Measurements from ENCODE around the gene SPRYD3.

Gene SPRYD3

GRCh38 chr12:53044896-53045695 lies 34.1 kb downstream of the SPRYD3 start:
- H3K4me3 ChIP-seq (ENCODE audit: low read depth, low read length) = no peak overlapping the region
- peaks cover 23% of the 10 kb centered on the region for H3K4me1 ChIP-seq
- peaks cover 13% of the 10 kb centered on the region for H3K36me3 ChIP-seq
- no peak for TF ChIP-seq CTCF (IDR thresholded peaks at IDR 0.05; ENCODE audit: low read depth, low read length)
- no peaks in the 10 kb centered on the region for H3K9me3 ChIP-seq
- no peaks in the 10 kb centered on the region for H3K27me3 ChIP-seq
- DNase-seq = no peak

- DNase-seq = no peak
- H3K27me3 ChIP-seq = no peaks in the 10 kb centered on the region
- no peak overlapping the region for H3K4me3 ChIP-seq (ENCODE audit: low read depth, low read length)
- no peak for TF ChIP-seq CTCF (IDR thresholded peaks at IDR 0.05; ENCODE audit: low read depth, low read length)
- no peaks in the 10 kb centered on the region for H3K9me3 ChIP-seq
- peaks cover 15% of the 10 kb centered on the region for H3K4me1 ChIP-seq
- peaks cover 23% of the 10 kb centered on the region for H3K36me3 ChIP-seq
Measured at GRCh38 chr12:53044052-53044581, 35.1 kb downstream of the SPRYD3 start.

GRCh38 chr12:53042607-53043454 lies 36.4 kb downstream of the SPRYD3 start:
- no peaks in the 10 kb centered on the region for H3K27me3 ChIP-seq
- no peak for DNase-seq
- no peak for TF ChIP-seq CTCF (IDR thresholded peaks at IDR 0.05; ENCODE audit: low read depth, low read length)
- no peak overlapping the region for H3K4me3 ChIP-seq (ENCODE audit: low read depth, low read length)
- H3K36me3 ChIP-seq = peaks cover 36% of the 10 kb centered on the region
- peaks cover 3% of the 10 kb centered on the region for H3K4me1 ChIP-seq
- H3K9me3 ChIP-seq = no peaks in the 10 kb centered on the region

- no peaks in the 10 kb centered on the region for H3K4me1 ChIP-seq
- DNase-seq = no peak
- peaks cover 64% of the 10 kb centered on the region for H3K36me3 ChIP-seq
- no peak overlapping the region for H3K4me3 ChIP-seq (ENCODE audit: low read depth, low read length)
- no peak for TF ChIP-seq CTCF (IDR thresholded peaks at IDR 0.05; ENCODE audit: low read depth, low read length)
- no peaks in the 10 kb centered on the region for H3K9me3 ChIP-seq
- H3K27me3 ChIP-seq = no peaks in the 10 kb centered on the region
Measured at GRCh38 chr12:53039851-53040250, 39.3 kb downstream of the SPRYD3 start.

- no peak for DNase-seq
- Histone ChIP-seq H3K36me3 (peaks cover 85% of the 10 kb centered on the region), H3K4me3 (ENCODE audit: low read depth, low read length) (no peak overlapping the region), H3K27me3 (no peaks in the 10 kb centered on the region), H3K4me1 (no peaks in the 10 kb centered on the region), H3K9me3 (no peaks in the 10 kb centered on the region)
- TF ChIP-seq CTCF (IDR thresholded peaks at IDR 0.05; ENCODE audit: low read depth, low read length) = no peak
Measured at GRCh38 chr12:53036802-53037201, 42.4 kb downstream of the SPRYD3 start.
